HG03175 (cell line): ENCODE data around the gene FBXO4.
"Not testable (repeated sequence)": the region's sequence is repeated elsewhere in the genome, so short reads cannot be mapped to it uniquely, and the experiment has no call there.

ENCODE experiments used
- ATAC-seq: cut with Tn5 transposase; IDR thresholded peaks from one replicate; pipeline ENCODE4 v1.9.1; 2021; ENCODE audit warnings: mild to moderate bottlenecking, moderate library complexity; ENCODE audit not compliant: unreplicated experiment

FBXO4 gene

DNA sequence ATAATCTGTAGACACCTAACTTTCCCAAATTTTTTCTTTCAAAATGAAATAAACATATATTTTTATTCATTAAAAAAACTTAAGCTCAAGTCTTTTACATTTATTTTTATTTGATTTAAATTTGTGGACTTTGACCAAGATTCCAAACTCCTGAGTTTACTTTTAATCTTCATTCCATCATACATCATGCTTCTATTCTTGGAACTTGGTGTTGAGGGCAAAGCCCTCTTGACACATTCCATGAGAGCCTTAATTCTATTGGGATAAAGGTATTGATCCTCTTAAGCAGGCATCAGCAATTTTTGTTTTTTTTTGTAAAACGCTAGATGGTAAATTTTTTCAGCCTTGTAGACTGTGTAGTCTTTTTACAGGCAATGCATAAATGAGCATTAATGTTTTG lies 53.6 kb downstream of the FBXO4 start:
- ATAC-seq: no peak

DNA sequence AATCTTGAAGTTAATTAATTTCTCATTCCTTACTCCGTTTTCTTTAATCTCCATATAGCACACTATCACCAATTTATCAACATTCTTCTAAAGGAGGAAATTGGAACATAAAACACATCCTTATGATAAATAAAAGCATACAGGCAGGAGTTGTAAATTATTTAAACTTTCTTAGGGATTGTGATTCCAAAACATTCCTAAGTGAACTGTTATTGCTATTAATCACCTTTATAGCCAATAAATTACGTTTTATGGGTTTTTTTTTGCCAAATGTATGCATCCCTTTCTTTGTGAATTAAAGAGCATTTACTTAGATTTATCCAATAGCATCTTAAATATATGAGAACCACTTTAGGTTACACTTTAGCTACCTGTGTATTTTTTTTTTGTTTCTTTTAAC lies 55.3 kb downstream of the FBXO4 start:
- ATAC-seq: no peak

DNA sequence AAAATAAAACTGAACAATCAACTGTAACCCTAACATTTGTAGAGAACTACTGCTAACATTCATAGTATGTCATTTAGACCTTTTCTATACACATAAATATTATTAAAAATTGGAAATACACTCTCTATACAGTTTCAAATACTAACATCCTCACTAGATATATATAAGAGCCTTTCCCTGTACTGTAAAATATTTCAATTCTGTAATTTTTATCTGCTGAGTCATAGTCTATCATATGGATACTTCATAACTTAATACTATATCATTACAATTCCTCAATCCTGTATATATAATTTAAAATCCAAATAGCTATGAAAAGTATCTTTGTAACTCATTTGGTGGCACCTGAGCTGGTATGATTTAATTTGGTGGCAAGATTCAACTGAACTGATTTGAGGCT lies 55.8 kb downstream of the FBXO4 start:
- no peak for ATAC-seq

- ATAC-seq: not testable (repeated sequence)
Measured at GRCh38 chr5:41982858-41983257, 57.8 kb downstream of the FBXO4 start.

DNA sequence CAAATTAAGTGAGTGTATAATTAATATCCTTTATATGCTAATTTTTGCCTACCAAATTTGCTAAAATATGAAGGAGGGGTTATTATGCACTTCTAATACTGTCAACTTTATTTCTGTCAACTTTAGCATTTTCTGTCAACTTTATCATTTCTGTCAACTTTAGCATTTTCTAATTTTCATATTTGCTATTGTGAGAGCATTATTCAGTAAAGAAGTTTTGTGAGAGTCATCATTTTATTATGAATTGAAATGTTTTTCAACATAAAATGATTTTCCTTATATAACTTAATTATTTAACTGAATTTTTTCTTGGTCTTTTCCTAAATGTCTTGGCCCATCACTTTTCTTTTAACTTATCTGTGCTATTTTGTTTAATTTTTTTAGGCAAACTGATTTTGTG lies 58.2 kb downstream of the FBXO4 start:
- no peak for ATAC-seq

GRCh38 chr5:41985945-41986695 lies 61.0 kb downstream of the FBXO4 start:
- no peak for ATAC-seq
